ENCODE data around the gene HCRTR2.
"Not testable (repeated sequence)": the region's sequence is repeated elsewhere in the genome, so short reads cannot be mapped to it uniquely, and the experiment has no call there.

HCRTR2 gene

DNA sequence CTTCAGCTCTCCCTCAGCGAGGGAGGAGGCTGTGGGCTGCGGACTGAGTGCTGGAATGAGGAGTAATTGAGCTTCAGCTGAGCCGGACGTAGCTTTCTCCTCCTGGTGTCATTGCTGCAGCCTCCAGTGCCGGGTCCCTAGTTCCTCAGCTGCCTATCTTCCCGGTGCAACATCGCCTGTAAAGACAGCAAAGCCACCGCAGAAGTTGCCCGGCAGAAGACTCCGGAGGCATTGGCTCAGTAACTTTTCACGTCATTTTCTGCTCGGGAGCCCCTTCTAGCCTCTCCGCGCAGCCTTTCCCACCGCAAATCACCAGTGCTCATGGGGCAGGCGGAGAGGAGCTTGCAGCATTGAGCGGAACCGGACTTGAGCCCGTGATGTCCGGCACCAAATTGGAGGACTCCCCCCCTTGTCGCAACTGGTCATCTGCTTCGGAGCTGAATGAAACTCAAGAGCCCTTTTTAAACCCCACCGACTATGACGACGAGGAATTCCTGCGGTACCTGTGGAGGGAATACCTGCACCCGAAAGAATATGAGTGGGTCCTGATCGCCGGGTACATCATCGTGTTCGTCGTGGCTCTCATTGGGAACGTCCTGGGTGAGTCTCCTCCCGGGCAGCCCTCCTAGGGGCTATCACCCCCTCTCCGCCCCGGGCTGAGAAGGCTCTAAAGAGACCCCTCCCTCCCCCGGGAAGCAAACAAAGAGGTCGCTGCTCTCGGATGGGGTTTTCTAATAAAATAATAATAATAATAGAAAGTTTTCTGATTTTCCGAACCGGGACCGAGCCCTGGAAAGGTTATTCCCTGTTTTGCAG is at the start of gene HCRTR2:
HCRTR2 (plus strand) TSS at position 305 of the 816 bp plus-strand sequence; CDS start at position 378, 73 bp downstream.
- DNase-seq (ENCODE audit: extremely low spot score, insufficient read length, low read depth) (no peak), FAIRE-seq (no peak)

DNA sequence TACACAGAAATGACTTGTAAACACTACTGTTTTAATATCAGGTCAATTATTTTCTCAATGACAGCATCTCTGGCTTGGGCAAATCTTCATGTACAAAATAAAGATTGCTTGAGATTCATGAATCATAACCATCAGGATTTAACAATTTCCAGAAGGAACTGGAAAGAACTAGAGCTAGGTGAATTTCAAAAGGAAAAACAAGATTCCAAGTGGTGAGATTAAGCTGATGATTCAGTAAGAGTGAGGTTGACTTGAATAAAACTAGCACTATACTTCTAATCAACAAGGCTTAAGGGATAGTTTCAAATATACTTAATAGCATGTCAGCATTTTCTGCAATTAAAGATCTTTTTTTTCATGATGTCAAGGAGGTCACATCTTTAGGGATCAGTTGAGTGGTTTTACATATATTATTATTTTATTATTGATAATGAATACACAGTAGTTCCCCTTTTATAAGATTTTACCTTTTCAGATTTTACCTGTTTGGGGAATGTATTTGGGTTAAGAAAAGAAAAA is 43.5 kb upstream of the HCRTR2 start:
- DNase-seq (ENCODE audit: extremely low spot score, insufficient read length, low read depth) (no peak), FAIRE-seq (no peak)

DNA sequence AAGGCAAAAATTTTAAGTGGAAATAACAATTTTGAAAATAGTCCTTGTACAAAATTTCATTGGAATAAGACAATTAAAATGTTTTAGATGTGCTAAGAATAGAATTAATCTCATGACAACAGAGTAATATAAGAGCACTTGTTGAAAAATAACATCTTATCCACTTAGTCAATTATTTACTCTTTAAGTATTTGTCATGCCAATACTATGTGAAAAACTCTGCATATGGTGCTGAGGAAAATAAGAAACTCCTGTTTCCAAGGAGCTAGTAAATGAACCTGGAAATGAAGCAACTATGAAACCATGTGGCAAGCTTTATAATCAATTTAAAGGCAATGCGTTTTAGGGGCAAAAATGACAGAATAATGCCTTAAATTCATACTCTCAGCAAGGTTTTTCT is 42.7 kb upstream of the HCRTR2 start:
- no peak for FAIRE-seq

DNA sequence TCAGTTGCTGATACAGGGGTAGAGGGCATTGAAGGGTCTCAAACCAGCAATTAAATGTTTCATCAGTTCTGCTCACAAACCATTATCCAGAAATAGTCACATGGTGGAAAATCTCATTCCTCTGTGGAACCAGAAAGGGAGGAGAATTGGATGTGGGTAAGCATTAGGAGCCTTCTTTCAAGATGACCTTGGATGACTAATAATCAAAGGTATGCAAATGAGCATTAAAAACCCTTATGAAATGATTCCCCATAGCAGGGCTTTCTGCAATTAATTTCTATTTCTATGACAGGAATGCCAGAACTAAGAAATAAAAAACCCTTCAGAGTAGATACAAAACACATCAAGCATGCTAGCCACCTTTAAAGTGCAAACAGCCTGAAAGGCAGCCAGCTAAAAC is 37.4 kb upstream of the HCRTR2 start:
- FAIRE-seq (no peak), DNase-seq (ENCODE audit: extremely low spot score, insufficient read length, low read depth) (no peak)

More for the DNA sequence above, 42.7 kb upstream of the HCRTR2 start:
- DNase-seq (ENCODE audit: extremely low spot score, insufficient read length, low read depth): no peak

GRCh38 chr6:55137929-55138693 is 36.2 kb upstream of the HCRTR2 start:
- no peak for FAIRE-seq

GRCh38 chr6:55141611-55142010 is 32.7 kb upstream of the HCRTR2 start:
- FAIRE-seq (no peak), DNase-seq (ENCODE audit: extremely low spot score, insufficient read length, low read depth) (no peak)

More at GRCh38 chr6:55137929-55138693, 36.2 kb upstream of the HCRTR2 start:
- DNase-seq (ENCODE audit: extremely low spot score, insufficient read length, low read depth): no peak

- DNase-seq (ENCODE audit: extremely low spot score, insufficient read length, low read depth) (no peak), FAIRE-seq (no peak)
These were observed 31.7 kb upstream of the HCRTR2 start for GRCh38 chr6:55142610-55143009.

DNA sequence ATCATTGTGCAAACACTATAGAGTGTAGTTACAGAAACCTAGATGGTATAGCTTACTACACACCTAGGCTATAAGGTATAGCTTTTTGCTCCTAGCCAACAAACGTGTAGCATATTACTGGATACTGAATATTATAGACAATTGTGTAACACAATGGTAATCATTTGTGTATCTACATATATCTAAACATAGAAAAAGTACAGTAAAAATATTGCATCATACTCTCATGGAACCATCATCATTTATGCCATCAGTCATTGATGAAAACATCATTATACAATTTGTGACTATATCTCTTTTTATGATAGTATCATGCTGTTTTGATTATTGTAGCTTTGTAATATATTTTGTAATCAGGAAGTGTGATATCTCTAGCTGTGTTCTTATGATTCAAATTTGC is 21.0 kb upstream of the HCRTR2 start:
- no peak for DNase-seq (ENCODE audit: extremely low spot score, insufficient read length, low read depth)
- no peak for FAIRE-seq

DNA sequence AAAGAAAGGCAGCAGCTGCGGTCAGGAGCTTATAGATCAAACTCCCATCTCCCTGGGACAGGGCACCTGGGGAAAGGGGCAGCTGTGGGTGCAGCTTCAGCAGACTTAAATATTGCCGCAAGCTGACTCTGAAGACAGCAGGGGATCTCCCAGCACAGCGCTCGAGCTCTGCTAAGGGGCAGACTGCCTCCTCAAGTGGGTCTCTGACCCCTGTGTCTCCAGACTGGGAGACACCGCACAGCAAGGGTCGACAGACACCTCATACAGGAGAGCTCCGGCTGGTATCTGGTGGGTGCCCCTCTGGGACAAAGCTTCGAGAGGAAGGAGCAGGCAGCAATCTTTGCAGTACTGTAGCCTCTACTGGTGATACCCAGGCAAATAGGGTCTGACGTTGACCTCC is 15.5 kb upstream of the HCRTR2 start:
- not testable (repeated sequence) for FAIRE-seq; DNase-seq (ENCODE audit: extremely low spot score, insufficient read length, low read depth)

DNA sequence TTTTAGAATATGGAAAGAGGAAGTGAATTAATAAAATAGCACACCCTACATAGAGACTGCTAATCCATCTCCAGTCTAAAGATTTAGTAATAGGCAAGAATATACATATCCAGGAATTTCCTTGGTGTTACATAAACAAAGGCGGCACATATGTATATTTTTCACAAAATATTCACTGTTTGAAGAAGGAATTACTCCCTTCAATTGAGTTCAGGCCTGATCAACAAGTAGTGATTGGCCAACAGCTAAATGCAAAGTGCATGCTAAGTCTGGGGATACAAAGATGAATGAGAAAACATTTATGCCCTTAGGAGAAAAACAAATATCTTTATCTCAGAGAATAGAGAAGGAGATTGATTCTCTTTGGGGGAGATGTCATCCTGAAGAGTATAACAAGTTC is 6.5 kb upstream of the HCRTR2 start:
- no peak for DNase-seq (ENCODE audit: extremely low spot score, insufficient read length, low read depth)
- no peak for FAIRE-seq

DNA sequence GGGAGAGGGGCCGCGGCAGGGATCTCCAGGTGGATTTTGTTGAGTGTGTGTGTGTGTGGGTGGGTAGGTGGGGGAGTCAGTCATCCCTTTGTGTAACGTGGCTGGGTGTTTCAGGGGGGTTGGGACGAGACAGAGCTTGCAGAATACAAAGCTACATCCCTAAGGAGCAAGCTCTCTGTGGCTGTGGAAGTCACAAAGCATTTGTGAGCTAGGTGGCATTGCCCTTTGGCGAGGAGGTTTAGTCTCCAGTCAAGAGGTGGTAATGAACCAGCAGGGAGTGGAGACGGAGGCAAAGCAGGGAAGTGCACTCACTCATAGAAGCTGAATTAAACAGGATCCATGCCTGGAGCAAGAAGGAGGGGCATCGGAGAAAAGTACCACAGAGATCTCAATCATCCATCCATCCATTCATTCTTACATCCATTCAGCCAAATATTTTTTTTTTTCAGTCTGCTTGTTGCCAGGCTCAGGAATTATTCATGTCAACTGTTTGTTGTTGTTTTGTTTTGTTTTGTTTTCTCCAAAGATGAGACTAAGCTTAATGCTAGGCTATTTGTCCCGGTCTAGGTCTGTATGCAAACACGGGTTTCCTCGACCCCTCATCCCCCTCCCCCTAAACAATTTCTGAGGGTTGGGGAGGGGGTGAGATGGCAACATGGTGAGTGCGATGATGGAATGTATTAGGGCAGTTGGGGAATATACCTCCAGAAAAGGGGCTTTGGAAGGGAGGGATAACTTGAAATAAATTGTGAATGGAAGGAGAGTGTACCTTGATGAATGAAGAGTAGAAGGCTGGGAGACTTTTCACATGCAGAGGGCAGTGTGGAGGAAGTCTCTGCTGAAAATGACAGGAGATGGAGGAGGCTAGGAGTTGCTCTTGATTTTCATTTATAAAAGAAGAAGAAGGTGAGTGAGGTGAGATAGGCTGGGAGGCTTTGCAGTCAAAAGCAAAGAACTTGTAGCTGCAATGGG is 1.0 kb downstream of the HCRTR2 start:
- DNase-seq (ENCODE audit: extremely low spot score, insufficient read length, low read depth) (no peak), FAIRE-seq (no peak)

- FAIRE-seq (no peak), DNase-seq (ENCODE audit: extremely low spot score, insufficient read length, low read depth) (no peak)
These were observed 2.6 kb downstream of the HCRTR2 start for GRCh38 chr6:55176958-55177357.

GRCh38 chr6:55180258-55180657 is 5.9 kb downstream of the HCRTR2 start:
- FAIRE-seq: no peak
- no peak for DNase-seq (ENCODE audit: extremely low spot score, insufficient read length, low read depth)

DNA sequence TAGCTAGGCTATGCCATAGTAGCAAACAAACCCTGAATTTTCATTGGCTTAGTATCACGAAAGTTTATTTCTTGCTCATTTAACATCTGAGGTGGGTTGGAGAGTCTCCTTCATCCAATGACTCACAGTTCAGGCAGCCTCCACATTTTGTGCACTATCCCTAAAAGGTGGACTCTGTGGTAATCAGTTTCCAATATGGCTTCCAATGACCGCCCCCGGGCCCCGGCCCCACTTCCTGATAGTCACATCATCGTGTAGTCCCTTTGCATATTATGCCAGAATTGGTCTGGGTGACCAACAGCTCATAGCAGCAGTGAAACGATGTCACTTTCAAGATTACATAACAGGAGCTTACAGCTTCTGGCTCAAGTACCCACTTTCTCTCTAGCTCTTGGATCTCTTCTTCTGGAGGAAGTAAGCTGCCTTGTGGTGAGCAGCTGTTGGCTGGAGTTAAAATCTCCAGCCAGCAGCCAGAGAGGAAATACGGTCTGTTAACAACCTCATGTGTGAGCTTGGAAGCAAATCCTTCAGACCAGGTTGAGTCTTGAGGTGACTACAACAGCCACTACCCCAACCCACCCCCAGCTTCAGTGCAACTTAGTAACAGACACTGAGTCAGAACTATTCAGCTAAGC is 7.8 kb downstream of the HCRTR2 start:
- FAIRE-seq (no peak), DNase-seq (ENCODE audit: extremely low spot score, insufficient read length, low read depth) (no peak)

- DNase-seq (ENCODE audit: extremely low spot score, insufficient read length, low read depth): no peak
- FAIRE-seq: no peak
These were observed 10.6 kb downstream of the HCRTR2 start for GRCh38 chr6:55184782-55185530.

GRCh38 chr6:55198715-55199114 is 24.4 kb downstream of the HCRTR2 start:
- FAIRE-seq (no peak), DNase-seq (ENCODE audit: extremely low spot score, insufficient read length, low read depth) (no peak)

- no peak for DNase-seq (ENCODE audit: extremely low spot score, insufficient read length, low read depth)
- no peak for FAIRE-seq
These were observed 24.9 kb downstream of the HCRTR2 start for GRCh38 chr6:55199239-55199638.

- FAIRE-seq (no peak), DNase-seq (ENCODE audit: extremely low spot score, insufficient read length, low read depth) (no peak)
These were observed 34.5 kb downstream of the HCRTR2 start for GRCh38 chr6:55208478-55209458.
